Measurements from ENCODE around the gene MAST4.

Gene MAST4

DNA sequence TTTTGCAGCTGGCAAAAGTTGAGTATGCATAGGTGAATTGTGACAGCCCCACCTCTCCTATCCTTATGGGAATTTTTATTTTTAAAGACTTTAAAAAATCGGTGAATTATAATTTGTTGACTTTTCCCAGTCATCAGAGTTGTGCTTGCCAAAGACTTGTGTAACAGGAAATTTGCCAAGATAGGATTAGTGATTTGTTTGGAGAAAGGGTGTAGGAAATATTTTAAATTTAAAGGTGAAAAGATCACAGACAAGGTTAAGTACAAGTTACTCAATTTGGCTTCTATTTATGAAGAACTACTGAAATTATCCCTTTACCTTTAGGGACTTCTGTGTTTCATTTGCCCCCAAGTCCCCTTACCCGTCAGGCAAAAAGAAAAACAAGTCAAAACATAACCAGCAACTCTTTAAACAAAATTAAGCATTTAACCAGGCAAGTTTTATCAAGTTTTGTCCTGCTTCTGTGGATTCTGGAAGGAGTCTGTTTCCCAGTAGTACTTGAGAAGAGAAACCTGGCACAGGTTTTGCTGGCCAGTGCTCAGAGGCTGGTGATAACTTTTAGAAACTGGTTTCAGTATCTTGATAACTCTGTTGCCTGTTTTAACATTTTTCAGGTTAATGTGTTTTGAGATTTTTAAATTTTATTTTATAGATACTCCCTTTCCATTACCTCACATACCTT, 285.4 kb downstream of the MAST4 start:
- H3K27ac ChIP-seq: peak overlapping the region; percentile 13; the same call in 1 of the 2 replicates
- TF ChIP-seq, protein P1, sequence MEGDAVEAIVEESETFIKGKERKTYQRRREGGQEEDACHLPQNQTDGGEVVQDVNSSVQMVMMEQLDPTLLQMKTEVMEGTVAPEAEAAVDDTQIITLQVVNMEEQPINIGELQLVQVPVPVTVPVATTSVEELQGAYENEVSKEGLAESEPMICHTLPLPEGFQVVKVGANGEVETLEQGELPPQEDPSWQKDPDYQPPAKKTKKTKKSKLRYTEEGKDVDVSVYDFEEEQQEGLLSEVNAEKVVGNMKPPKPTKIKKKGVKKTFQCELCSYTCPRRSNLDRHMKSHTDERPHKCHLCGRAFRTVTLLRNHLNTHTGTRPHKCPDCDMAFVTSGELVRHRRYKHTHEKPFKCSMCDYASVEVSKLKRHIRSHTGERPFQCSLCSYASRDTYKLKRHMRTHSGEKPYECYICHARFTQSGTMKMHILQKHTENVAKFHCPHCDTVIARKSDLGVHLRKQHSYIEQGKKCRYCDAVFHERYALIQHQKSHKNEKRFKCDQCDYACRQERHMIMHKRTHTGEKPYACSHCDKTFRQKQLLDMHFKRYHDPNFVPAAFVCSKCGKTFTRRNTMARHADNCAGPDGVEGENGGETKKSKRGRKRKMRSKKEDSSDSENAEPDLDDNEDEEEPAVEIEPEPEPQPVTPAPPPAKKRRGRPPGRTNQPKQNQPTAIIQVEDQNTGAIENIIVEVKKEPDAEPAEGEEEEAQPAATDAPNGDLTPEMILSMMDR (conservative IDR thresholded peaks at IDR 0.05): no peak

DNA sequence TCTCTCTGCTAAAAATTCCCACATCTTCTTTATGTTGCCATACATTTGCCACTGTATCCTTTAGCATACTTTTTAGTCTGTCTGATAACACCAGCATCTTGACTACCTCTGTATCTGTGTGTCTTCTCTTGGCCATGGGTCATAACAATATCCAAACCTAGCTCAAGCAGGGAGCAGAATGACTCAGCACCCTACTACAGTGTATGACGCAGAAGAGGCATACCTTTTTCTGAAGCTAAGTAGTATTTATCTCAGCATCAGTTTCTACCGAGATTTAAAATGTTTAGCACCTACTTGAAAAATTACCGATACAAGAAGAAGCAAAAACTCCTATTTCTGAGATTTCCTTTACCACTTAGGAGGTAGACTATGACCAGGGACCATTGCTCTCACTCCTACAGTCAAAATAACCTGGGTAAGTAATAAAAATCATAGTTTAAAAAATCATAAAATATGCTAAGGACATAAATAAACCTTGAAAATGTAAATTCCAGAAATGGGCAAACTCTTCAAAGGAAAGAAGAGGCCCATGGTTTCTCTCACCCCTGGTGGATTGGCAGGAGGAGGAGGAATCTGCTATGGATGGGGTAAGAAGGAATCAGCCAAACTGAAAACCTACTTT, 286.5 kb downstream of the MAST4 start:
- TF ChIP-seq, protein P1 (conservative IDR thresholded peaks at IDR 0.05): no peak
- no peak overlapping the region for H3K27ac ChIP-seq

DNA sequence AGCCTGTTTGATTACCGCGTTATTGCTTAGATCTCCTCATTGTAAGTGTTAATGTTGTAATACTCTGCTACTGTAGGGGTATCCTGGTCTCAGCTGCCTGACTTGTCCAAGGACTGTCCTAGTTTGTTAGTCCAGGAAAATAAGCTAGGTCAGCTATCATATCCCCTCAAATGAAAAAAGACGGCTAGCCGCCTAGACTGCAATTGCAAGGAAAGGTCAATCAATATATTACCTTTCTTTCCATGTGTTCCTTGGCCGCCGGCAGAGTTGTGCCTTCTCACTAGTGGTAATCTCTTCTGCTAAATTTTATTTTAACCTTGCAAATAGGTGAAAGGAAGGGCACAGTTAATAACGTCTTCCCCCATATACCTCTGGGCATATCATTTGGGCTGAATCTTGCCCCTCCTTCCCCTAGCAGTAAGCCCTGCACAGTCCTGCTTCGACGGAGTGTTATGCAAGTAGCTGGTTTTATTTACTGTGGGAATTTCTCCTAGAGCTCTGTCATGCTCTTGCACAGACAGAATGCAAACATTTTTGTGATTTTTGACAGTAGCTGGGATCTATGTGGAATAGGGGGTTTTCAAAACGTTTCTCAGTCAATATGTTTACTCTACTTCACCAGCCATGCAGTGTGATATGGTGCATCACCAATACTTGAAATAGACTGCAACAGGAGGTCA, 288.5 kb downstream of the MAST4 start:
- no peak overlapping the region for H3K27ac ChIP-seq

DNA sequence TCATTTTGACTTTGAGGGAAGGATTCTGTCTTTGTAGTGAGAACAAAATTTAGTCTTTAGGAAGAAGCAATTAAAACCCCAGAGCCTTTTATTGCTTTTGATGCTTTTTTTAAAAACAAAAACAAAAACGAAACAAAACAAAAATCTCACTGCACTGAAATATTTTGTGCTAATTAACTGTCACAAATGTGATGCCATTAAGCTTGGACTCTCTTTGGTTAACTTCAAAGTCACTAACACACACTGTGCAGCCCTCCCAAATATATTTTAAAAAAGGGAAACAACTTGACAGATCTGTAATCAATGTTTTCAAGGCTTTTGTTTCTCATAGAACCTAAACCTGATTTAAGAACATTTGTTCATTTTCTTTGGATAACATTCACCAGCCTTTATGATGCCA, 290.7 kb downstream of the MAST4 start:
- H3K27ac ChIP-seq: no peak overlapping the region
- TF ChIP-seq, protein P1 (conservative IDR thresholded peaks at IDR 0.05): no peak

More for the DNA sequence above, 288.5 kb downstream of the MAST4 start:
- TF ChIP-seq, protein P1 (conservative IDR thresholded peaks at IDR 0.05): no peak

DNA sequence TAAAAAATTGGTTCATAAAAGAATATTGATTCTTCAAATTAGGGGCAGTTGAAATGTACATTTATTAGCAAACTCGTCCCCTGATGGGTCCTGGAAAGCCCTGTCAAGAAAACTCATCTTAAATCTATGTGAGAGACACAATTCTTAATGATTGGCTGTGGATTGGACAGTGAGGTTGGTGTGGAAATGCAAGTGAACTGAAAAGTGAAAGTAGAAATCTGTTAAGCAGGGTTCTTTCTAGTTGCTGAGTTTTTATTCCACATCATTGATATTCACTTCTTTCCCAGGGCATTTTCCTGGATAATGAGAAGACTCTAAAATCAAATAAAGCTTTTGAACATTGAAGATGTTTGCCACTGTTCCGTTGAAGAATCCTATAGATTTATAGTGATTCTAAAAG, 292.4 kb downstream of the MAST4 start:
- TF ChIP-seq, protein P1 (conservative IDR thresholded peaks at IDR 0.05): no peak
- no peak overlapping the region for H3K27ac ChIP-seq

DNA sequence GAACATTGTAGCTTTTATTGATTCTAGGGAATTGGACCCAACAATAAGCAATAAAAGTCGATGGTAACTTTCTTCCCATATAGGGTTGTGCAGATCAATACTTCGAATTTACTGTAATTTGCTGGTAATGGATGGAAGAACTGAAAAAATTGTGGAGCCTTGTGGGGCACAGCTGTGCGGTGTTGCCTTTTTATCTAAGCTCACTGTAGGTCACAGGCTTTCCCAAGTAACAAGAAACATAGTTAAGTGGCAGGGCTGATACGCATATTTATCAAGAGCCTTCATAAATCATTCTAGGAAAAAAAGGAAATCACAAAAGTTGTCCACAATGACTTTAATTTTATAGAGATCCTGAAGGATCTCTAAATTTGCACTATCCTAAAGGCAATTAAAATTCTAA, 292.9 kb downstream of the MAST4 start:
- TF ChIP-seq, protein P1 (conservative IDR thresholded peaks at IDR 0.05): no peak

GRCh38 chr5:66889524-66889923, 293.3 kb downstream of the MAST4 start:
- TF ChIP-seq, protein P1 (conservative IDR thresholded peaks at IDR 0.05): no peak
- no peak overlapping the region for H3K27ac ChIP-seq

More for the DNA sequence above, 292.9 kb downstream of the MAST4 start:
- no peak overlapping the region for H3K27ac ChIP-seq
